HG03432 (cell line): Measurements from ENCODE around the gene FRMD4A.
"Not testable (repeated sequence)": the region's sequence is repeated elsewhere in the genome, so short reads cannot be mapped to it uniquely, and the experiment has no call there.

ENCODE experiments used
- ATAC-seq: cut with Tn5 transposase; IDR thresholded peaks from one replicate; pipeline ENCODE4 v1.9.1; 2021; ENCODE audit warnings: mild to moderate bottlenecking, moderate library complexity; ENCODE audit not compliant: unreplicated experiment

The FRMD4A gene

DNA sequence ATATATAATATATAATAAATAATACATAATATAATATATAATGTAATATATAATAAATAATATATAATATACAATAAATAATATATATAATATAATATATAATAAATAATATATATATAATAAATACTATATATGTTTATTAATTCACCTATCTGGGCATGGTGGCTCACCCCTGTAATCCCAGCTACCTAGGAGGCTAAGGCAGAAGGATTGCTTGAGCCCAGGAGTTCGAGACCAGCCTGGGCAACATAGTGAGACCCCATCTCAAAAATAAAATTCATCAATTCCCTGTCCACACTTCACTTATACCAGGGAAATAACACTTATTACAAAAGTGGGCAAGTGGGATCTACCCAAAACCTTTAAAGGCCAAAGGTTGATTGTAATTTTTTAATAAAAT is 462.9 kb downstream of the FRMD4A start:
- no peak for ATAC-seq

DNA sequence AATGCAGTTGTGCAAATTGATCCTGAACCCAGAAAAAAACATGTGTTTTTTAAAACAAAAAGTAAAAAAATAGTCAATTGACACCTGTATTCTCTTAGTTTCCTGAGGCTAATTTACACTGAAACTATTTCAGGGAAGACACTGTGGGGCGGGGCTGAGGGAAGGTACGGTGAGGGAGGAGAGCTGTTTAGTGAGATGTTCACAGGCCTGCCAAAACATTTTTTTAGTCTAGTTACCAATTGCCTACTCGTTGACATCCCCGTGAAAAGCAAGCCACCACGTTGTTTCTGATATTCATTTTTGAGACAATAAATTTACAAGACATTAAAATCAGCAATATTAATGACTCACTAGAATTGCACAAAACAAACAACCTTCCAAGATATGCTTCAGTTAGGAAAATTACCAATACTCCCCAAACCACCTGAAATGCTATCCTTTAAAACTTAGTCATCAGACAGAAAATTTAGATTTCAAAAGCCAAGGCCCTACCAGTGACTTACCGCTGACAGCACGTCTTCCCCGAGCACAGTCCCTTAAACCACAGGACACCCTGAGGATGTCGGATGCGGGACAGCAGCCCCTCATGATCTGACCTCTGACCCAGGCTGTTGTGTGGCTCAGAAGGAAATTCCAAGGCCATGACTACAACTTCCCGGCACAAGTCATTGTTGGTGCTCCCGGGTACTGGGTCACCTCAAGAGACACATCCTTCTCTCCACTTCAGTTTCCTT is 464.8 kb downstream of the FRMD4A start:
- no peak for ATAC-seq

DNA sequence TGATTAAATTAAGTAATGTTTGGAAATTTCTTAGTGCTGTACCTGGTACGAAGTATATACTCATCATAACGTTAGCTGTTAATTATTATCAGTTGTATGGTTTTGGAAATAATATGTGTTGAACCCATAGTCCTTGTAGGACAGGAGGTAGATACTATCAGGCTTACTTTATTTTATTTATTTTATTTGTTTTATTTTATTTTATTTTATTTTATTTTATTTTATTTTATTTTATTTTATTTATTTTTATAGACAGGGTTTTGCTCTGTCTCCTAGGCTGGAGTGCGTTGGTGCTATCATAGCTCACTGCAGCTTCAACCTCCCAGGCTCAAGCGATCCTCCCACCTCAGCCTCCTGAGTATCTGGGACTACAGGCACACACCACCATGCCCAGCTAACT is 465.5 kb downstream of the FRMD4A start:
- not testable (repeated sequence) for ATAC-seq

DNA sequence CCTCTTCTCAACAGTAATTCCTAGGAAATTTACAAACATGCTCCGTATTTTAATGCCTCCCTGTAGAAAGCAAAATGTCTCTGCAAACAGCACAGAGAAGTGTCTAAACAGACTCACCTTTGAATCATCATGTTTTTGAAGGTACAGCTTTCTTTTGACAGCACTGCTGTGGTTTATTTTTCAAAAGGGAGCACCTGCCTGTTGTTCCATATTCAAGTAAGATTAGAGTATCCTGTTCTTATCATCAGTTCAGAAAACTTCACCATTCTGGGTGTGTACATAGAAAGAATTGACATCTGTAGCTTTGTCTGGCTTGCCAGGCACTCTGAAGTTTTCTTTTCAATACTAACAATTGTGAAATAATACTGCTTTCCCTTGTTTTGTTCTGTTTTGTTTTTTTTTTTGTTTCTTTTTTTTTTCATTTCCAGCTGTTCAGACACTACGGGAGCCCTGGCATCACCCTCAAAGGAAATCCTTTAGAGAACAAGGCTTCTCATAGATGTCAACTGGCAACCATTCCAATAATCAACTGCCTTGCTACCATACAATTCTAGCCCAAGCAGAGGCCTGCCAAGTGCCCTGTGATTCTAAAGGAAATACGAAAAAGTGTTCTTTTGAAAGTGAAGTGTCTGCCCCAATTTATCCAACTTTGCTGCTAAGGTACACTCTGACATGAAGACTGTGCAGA is 468.0 kb downstream of the FRMD4A start:
- no peak for ATAC-seq

DNA sequence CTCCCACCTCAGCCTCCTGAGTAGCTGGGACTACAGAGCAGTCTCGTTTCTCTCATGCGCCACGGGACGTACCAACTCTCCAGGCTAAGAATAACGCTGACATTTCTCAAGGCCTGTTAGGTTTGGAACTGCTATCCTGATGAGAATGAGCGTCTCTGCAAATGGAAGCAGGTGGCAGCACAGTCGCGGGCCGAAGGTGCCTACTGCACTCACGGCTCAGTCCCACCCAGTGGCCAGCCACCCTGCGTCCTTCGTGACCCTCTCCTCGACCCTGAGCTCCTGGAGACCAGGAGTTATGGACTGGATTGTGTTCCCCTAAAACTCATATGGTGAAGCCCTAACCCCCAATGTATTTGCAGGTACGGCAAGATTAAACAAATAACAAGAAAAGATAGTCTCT is 469.8 kb downstream of the FRMD4A start:
- ATAC-seq = no peak

DNA sequence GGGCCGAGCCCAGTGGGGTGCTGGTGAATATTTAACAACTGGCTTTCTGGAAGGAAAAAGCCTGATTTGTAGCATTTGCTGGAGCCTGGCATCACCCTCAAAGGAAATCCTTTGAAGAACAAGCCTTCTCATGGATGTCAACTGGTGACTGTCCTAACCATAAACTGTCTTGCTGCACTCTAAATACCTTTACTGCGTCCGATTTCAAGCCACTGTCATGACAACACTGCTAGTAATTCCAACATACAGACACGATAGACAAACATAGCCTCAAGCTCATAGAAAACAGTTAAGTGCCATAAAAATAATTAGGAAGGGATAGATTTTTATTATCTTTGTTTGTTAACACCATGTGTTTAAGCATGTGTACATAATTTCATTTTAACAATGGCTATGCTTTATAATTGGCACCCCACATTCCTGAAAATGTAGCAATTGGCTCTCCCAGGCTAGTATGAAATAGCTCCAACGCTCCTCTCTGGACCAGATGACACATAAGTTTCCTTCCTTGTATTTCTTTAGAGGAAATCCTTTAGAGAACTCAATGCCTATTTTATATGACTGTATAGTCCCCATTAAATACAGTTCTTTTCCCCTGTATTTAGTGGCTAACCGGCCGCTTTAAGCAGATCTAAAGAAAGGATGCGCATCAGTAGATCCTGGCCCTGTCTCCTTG is 470.6 kb downstream of the FRMD4A start:
- ATAC-seq = no peak

DNA sequence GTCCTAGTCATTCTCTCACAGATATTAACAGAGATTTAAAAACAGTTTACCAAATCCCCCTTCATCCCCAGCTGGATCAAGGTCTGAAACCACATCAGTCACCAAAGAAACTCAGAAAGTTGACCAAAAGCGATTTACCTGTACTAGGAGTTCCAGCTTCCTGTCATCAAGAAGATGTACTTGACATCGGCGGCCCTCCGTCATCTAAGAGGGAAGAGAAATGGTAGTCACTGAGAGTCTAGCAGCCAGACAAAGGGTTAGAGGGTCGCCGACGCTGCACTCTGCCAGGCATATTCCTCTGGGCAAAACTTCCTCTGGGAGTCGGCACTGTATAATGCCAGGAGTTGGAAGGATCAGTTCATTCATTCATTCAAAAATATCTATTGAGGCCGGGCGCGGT is 472.0 kb downstream of the FRMD4A start:
- ATAC-seq = no peak

DNA sequence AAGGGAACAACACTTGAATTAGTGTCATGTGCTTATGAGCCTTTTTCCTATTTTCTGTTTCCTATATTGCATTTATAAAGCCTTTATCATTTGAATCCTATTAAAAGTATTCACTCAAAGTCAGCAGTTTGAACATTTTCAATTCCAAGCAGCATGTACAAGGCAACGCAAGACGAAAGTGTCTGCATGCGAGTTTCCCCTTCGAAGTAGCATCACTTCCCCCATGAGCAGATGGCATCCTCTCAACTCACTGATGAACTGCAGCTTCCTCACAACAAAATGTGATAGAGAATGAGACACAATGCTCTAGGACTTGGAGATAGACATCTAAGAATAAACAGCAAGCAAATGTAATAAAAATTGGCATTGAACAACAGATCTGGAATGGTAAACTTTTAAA is 473.3 kb downstream of the FRMD4A start:
- ATAC-seq = no peak

DNA sequence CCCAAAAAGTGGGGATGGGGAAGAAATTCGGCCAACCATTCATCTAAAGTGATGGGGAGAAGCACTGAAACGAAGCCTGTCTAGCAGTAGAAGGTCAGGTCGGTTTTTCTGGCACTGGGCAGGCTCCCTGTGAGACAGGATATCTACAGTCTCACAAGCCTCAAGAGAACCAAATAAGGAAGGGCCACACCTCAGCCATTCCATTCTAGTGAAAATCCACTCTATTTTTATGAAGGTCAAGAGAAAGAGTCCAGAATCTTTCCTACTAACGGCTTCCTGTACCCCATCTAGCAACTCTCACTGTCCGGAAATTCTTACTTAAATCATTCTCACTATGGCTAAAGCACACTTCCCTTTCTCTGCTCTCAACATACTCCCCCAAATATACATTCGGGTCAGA is 476.9 kb downstream of the FRMD4A start:
- no peak for ATAC-seq

DNA sequence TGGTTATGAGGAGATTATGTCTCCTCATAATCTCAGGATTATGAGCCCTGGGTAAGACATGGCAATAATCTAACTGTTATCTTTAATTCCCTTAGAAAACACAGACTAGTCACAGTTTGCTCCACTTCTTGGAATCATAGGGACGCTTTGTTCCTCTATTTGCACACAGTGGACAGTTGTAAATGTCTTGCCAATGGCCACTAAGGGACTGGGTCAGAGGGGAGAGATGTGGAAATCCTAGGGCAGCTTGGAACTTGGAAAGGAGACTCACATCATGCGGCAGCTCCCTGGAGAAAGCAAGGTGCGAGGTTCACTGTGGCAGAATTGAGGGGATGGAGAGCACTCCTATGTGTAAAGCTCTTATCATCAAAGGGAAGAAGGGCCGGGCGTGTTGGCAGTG is 477.9 kb downstream of the FRMD4A start:
- ATAC-seq = no peak

DNA sequence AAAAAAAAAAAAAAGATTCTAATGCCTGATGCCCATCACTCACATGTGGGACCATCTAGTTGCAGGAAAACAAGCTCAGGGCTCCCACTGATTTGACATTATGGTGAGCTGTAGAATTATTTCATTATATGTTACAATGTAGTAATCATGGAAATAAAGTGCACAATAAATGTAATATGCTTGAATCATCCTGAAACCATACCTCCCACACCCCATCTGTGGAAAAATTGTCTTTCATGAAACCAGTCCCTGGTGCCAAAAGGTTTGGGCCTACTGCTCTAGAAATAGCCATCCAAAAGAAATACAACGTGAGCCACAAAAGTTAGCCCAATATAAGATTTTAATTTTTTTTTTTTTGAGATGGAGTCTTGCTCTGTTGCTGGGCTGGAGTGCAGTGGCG is 478.8 kb downstream of the FRMD4A start:
- ATAC-seq = no peak

DNA sequence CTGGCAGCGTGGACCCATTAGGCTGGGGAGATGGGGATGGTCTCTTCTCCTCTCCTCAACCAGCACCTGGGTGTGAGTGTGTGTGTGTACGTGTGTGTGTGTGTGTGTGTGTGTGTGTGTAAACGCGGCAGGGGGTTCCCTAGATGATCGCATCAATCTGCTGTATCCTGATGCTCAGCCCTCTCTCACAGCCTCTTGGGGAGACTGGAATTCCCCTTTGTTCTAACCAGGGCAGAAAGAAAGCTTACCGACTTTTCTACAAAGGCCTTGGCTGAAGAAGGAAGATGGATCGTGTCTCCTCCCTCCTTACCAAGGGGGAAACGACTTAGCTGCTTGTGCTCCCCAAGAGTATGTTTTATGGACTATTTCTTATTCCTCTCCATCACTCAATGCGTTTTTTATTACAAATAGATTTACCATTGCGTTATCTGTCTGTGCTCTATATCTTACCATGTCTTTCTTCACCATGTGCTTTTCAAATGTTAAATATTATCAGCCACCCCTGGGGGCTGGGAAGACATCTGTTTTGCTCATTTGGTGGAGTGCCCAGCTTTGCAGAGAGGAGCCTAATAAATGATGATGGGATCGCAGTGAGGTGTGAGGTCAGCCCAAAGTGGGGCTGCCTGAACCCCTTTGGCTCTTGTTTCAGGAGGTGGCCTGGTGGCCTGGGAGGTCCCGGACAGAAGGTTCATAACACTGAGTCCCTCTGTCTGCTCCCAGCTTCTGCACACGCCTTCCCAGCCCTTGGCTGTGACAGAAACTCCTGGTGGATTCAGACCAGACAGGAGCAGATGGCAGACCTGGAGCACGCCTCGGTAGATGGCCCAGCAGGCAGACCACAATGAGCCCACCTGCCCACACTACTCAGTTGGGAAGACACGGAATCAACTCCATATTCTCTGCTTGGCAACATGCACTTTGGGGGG is 481.9 kb downstream of the FRMD4A start:
- ATAC-seq = no peak

DNA sequence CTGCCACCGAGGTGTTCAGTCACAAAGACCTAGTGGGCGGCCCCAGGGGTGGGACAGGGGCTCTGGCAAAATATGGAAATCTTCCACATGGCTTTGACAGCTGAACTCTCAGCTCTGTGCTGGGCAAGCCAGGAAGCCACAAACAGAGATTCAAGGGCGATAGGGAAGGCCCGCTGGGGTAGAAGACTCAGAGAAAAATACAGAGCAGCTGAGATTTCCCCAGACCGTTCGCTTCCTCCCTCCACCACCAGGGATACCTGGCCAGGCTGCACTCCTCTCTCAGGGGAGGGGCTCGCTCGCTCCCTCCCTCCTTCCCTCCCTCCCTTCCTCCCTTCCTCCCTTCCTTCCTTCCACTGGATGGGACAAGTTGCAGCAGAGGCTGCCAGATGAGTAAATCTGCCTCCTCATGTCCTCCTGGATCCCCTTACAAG is 483.5 kb downstream of the FRMD4A start:
- no peak for ATAC-seq

DNA sequence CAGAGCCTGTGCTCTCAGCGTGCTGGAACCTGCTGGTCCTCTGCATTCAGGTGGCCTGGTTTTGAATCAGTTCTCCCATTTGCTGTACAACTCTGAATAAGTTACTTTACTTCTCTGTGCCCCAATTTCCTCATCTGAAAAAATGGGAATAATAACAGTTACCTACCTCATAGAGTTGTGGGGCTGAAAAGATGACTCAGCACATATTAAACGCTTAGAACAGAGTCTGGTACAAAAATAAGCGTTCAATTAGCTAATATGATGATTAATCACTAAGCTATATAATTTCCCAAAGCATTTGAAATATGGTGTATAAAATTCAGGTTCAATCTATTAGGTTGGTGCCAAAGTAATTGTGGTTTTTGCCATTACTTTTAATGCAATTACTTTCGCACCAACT is 484.8 kb downstream of the FRMD4A start:
- no peak for ATAC-seq

DNA sequence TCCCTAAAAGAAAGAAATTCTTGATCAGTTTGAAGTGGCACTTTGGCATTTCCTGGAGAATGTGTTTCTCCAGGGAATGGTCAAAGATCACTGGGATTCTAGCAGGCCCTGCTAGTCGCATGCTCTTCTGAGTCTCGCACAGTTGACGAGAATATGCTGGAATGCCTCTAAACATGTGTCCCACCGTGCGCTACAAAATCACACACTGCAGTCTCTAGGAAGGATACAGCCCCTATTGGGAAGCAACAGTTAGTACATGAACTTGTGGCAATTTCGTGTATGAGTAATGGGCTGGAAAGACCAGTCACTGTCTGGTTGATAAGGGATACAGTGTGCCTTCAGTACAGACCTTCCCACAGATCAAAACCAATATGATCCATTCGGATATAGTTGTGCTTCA is 486.1 kb downstream of the FRMD4A start:
- no peak for ATAC-seq

DNA sequence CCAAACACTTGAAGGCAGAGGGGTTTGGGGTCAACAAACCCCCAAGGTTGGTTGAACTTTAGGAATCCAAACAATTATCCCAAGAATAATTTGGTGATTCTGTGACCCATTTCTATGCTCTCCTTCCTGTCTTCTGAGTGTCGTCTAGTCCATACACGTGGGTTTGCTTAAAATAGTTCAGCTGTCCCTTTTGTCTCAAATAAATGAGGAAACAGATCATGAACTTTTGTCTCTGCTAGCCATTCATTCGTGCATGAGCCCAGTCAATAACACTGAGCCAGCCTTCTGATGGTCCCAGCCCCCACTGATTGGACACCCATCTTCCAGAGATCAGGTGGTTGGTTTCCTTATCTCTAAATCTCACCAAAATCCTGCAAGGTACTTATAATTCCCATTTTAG is 488.6 kb downstream of the FRMD4A start:
- ATAC-seq = no peak

DNA sequence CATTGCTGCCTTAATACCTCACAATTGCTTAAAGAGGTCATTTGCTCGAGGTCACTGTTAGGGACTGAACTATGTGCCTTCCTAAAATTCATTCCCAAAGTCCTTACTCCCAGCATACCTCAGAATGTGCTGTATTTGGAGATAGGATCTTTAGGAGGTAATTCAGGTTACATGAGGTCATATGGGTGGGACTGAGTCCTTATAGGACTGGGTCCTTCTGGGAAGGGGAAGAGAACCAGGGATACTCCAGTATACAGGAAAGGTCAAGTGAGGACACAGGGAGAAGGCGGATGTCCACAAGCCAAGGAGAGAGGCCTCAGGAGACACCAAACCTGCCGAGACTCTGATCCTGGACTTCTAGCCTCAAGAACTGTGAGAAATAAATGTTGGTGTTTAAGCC is 490.7 kb downstream of the FRMD4A start:
- no peak for ATAC-seq

DNA sequence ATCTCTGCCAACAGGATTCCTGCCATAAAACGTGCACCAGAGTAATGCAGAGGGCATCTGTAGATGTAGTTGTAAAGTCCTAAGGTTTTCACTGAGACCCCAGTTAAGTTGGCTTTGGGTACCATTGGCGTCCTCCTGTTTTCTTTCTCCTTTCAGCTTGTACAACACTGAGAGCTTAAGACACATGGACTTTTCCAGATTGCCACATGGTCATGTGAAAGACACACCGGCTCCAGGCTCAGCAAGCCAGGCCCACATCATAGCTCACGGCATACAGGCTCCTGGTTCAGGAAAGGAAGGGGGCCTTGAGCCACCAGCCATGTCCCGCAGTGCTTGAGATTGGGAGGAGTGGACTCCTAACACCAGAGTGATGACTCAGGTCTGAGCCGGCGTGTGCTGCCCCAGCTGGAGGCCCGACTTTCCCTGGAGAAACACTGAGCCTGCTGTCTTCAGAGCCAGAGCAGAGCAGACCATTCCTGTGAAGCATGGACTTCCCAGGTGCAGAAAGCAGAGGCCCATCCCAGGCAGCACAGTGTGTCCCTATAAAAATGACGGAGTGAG is 491.2 kb downstream of the FRMD4A start:
- ATAC-seq = no peak

DNA sequence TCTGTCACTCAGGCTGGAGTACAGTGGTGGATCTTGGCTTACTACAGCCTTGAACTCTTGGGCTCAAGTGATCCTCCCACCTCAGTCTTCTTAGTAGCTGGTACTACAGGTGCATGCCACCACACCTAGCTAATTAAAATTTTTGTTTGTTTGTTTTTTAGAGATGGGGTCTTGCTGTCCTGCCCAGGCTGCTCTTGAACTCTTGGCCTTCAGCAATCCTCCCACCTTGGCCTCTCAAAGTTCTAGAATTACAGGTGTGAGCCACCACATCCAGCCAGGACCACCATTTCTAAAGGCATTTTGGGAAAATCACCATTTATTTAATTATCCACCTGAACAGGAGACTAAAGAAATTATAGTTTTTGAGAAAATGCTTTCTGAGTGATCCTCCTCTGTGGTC is 491.7 kb downstream of the FRMD4A start:
- ATAC-seq = no peak

DNA sequence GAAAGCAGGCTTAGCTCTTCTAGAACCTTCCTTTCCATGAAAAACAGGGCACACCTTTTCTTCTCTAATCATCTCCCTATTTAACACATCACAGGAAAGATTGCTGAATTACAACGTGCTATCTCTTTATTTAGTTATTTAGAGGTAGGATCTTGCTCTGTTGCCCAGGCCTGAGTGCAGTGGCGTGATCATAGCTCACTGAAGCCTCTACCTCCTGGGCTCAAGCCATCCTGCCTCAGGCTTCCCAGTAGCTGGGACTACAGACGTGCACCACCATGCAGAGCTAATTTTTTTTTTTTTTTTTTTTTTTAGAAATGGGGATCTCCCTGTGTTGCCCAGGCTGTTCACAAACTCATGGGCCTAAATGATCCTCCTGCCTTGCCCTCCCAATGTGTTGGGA is 492.8 kb downstream of the FRMD4A start:
- no peak for ATAC-seq
